Measurements from ENCODE around the gene CASP5. TPM values are rescaled to one million over a fixed set of nuclear protein-coding genes. Genes with fewer than 3 reads are reported as not detected.
"Not testable (repeated sequence)": the region's sequence is repeated elsewhere in the genome, so short reads cannot be mapped to it uniquely, and the experiment has no call there.

CASP5 gene
- total RNA-seq, 1 donor from 2014 or later, result not detected

DNA sequence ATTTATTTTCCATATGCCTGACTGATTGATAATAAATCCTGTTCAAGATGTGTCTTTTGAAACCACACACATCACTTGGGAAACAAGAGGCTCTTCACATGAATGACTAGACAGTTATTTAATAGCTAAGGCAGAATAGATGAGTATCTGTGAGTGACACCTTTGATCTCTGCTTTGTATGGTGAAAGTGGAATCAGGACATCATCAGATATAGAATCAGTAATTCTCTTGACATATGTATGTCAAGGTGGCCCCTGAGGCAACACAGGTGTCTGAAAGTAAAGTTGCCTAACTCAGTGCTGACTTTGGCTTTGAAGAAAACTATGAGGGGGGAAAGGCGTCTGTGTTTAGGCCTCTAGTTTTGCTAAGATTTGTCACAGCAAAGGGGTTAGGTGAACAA is 43.1 kb downstream of the CASP5 start:
- H3K9me3 Mint-ChIP-seq (ENCODE audit: low read depth), result peaks cover 6% of the 10 kb centered on the region
- no peak for TF ChIP-seq CTCF (IDR thresholded peaks at IDR 0.05)
- no peak overlapping the region for H3K27ac Mint-ChIP-seq (ENCODE audit: unreplicated experiment)
- no peak overlapping the region for H3K4me3 Mint-ChIP-seq (ENCODE audit: unreplicated experiment)
- H3K36me3 Mint-ChIP-seq (ENCODE audit: low read depth), result no peaks in the 10 kb centered on the region
- DNase-seq (ENCODE audit: low spot score), result no peak
- H3K4me1 Mint-ChIP-seq (ENCODE audit: low read depth), result no peaks in the 10 kb centered on the region
- H3K27me3 Mint-ChIP-seq (ENCODE audit: low read depth), result no peaks in the 10 kb centered on the region

GRCh38 chr11:104973616-104974015 is 49.4 kb downstream of the CASP5 start:
- Mint-ChIP-seq H3K27ac (ENCODE audit: unreplicated experiment) (no peak overlapping the region), H3K36me3 (ENCODE audit: low read depth) (no peaks in the 10 kb centered on the region), H3K4me3 (ENCODE audit: unreplicated experiment) (no peak overlapping the region), H3K27me3 (ENCODE audit: low read depth) (no peaks in the 10 kb centered on the region), H3K4me1 (ENCODE audit: low read depth) (peaks cover 4% of the 10 kb centered on the region), H3K9me3 (ENCODE audit: low read depth) (peaks cover 39% of the 10 kb centered on the region)
- no peak for DNase-seq (ENCODE audit: low spot score)
- TF ChIP-seq CTCF (IDR thresholded peaks at IDR 0.05), result no peak

DNA sequence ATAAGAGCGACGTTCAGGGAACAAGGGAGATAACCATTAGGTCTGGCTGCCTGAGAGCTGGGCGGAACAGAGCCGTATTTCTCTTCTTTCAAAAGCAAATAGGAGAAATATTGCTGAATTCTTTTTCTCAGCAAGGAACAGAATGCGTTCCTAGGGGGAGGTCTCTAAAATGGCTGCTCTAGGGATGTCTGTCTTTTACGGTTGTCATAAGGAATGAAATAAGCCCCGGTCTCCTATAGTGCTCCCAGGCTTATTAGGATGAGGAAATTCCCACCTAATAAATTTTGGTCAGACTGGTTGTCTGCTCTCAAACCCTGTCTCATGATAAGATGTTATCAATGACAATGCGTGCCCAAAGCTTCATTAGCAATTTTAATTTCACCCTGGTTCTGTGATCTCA is 50.0 kb downstream of the CASP5 start:
- not testable (repeated sequence) for H3K4me3 Mint-ChIP-seq (ENCODE audit: unreplicated experiment); DNase-seq (ENCODE audit: low spot score); H3K27ac Mint-ChIP-seq (ENCODE audit: unreplicated experiment); H3K36me3 Mint-ChIP-seq (ENCODE audit: low read depth); H3K27me3 Mint-ChIP-seq (ENCODE audit: low read depth)
- Mint-ChIP-seq H3K9me3 (ENCODE audit: low read depth) (peaks cover 39% of the 10 kb centered on the region), H3K4me1 (ENCODE audit: low read depth) (peaks cover 10% of the 10 kb centered on the region)

DNA sequence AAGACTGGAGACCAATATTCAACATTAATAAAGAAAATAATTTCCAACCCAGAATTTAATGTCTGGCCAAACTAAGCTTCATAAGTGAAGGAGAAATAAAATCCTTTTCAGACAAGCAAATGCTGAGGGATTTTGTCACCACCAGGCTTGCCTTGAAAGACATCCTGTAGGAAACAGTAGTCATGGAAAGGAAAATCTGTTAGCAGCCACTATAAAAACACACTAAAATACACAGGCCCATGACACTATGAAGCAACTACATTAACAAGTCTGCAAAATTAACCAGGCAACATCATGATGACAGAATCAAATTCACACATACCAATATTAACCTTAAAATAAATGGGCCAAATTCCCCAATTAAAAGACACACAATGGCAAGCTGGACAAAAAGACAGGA is 52.2 kb downstream of the CASP5 start:
- no peak for DNase-seq (ENCODE audit: low spot score)
- Mint-ChIP-seq H3K4me3 (ENCODE audit: unreplicated experiment) (no peak overlapping the region), H3K27ac (ENCODE audit: unreplicated experiment) (no peak overlapping the region), H3K27me3 (ENCODE audit: low read depth) (no peaks in the 10 kb centered on the region), H3K4me1 (ENCODE audit: low read depth) (peaks cover 16% of the 10 kb centered on the region), H3K9me3 (ENCODE audit: low read depth) (peaks cover 39% of the 10 kb centered on the region), H3K36me3 (ENCODE audit: low read depth) (no peaks in the 10 kb centered on the region)
- no peak for TF ChIP-seq CTCF (IDR thresholded peaks at IDR 0.05)

DNA sequence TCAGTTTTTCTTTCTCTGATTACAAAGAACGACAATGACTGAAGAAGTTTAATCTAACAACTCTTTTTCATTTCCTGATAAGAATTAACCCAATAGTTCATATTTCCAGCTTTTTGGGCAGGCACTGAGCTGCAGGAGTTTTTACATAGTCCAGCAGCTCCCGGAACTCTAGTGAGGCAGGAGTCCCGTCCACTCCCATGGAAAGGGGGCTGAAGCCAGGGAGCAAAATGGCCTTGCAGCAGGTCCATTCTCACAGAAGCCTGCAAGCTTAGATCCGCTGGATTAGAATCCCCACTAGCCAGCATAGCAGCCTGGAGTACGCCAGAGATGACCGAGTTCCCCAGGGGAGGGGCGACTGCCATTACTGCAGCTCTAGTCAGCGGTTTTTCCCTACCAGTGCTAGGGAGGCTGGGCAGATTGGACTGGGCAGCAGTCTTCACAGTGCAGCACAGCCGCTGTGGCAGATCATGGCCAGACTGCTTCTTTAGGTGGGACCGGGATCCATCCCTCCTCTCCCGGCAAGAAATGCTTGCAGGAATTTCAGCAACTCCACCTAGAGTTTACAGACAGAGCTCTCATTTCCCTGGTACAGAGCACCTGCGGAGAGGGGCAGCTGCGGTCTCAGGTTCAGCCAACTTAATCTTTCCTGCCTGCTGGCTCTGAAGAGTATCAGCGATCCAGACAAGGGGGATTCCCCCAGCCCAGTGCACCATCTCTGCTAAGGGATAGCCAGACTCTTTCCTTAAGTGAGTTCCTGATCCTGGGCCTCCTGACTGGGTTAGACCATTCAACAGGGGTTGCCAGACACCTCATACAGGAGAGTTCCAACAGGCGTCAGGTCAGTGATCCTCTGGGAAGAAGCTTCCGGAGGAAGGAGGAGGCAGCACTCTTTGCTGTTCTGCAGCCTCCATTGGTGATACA is 53.9 kb downstream of the CASP5 start:
- no peak for TF ChIP-seq CTCF (IDR thresholded peaks at IDR 0.05)
- DNase-seq (ENCODE audit: low spot score), result no peak
- Mint-ChIP-seq H3K4me1 (ENCODE audit: low read depth) (peaks cover 16% of the 10 kb centered on the region), H3K27ac (ENCODE audit: unreplicated experiment) (no peak overlapping the region), H3K27me3 (ENCODE audit: low read depth) (no peaks in the 10 kb centered on the region), H3K36me3 (ENCODE audit: low read depth) (no peaks in the 10 kb centered on the region), H3K9me3 (ENCODE audit: low read depth) (peaks cover 26% of the 10 kb centered on the region), H3K4me3 (ENCODE audit: unreplicated experiment) (peak overlapping the region; percentile 56)

All from chondrocyte (in vitro differentiated cells).